NT2/D1 (cell line): Measurements from ENCODE around the gene PSEN2.

Source experiments
- SUZ12 ChIP-seq: IDR thresholded peaks from 2 replicates; pipeline ENCODE4 v1.6.1; 2011; ENCODE audit not compliant: insufficient read length, insufficient read depth; ENCODE audit errors: extremely low read depth
- ZNF274 ChIP-seq: IDR thresholded peaks from 2 replicates; pipeline ENCODE4 v1.6.1; 2011; ENCODE audit warnings: mild to moderate bottlenecking, low read depth, low read length

DNA sequence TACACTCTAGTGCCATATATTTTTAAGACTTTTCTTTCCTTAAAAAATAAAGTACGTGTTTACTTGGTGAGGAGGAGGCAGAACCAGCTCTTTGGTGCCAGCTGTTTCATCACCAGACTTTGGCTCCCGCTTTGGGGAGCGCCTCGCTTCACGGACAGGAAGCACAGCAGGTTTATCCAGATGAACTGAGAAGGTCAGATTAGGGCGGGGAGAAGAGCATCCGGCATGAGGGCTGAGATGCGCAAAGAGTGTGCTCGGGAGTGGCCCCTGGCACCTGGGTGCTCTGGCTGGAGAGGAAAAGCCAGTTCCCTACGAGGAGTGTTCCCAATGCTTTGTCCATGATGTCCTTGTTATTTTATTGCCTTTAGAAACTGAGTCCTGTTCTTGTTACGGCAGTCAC is 25.2 kb downstream of the PSEN2 start:
- TF ChIP-seq SUZ12, result no peak
- TF ChIP-seq ZNF274, result no peak
